Dedifferentiated amniotic fluid mesenchymal stem cell (primary cell): ENCODE measurements around the gene RPS6KA6.
"Not testable (repeated sequence)": the region's sequence is repeated elsewhere in the genome, so short reads cannot be mapped to it uniquely, and the experiment has no call there.

Source experiments
- DNase-seq: peaks from one replicate; pipeline ENCODE4 v3.0.0-alpha.2; 2016; ENCODE audit errors: extremely low spot score

The RPS6KA6 gene

GRCh38 chrX:84162401-84162800 lies 25.6 kb downstream of the RPS6KA6 start:
- DNase-seq = no peak

- no peak for DNase-seq
Observed at GRCh38 chrX:84161641-84162040, 26.4 kb downstream of the RPS6KA6 start.

- no peak for DNase-seq
Observed at GRCh38 chrX:84160736-84161135, 27.3 kb downstream of the RPS6KA6 start.

- DNase-seq = no peak
Observed at GRCh38 chrX:84156821-84157220, 31.2 kb downstream of the RPS6KA6 start.

- DNase-seq = no peak
Observed at GRCh38 chrX:84155938-84156337, 32.1 kb downstream of the RPS6KA6 start.

- DNase-seq = no peak
Observed at GRCh38 chrX:84153538-84153937, 34.5 kb downstream of the RPS6KA6 start.

- no peak for DNase-seq
Observed at GRCh38 chrX:84144991-84145390, 43.0 kb downstream of the RPS6KA6 start.

- DNase-seq = no peak
Observed at GRCh38 chrX:84144281-84144680, 43.7 kb downstream of the RPS6KA6 start.

- no peak for DNase-seq
Observed at GRCh38 chrX:84133023-84133422, 55.0 kb downstream of the RPS6KA6 start.

- DNase-seq = no peak
Observed at GRCh38 chrX:84123585-84123984, 64.4 kb downstream of the RPS6KA6 start.

GRCh38 chrX:84118769-84119168 lies 69.2 kb downstream of the RPS6KA6 start:
- DNase-seq = no peak

GRCh38 chrX:84118315-84118714 lies 69.7 kb downstream of the RPS6KA6 start:
- no peak for DNase-seq

- DNase-seq = no peak
Observed at GRCh38 chrX:84108584-84108983, 79.4 kb downstream of the RPS6KA6 start.

GRCh38 chrX:84099120-84099519 lies 88.9 kb downstream of the RPS6KA6 start:
- DNase-seq = no peak

GRCh38 chrX:84079479-84080197 lies 108.4 kb downstream of the RPS6KA6 start:
- DNase-seq = not testable (repeated sequence)

- DNase-seq = no peak
Observed at GRCh38 chrX:84078991-84079390, 109.0 kb downstream of the RPS6KA6 start.

GRCh38 chrX:84064814-84065213 lies 123.2 kb downstream of the RPS6KA6 start:
- DNase-seq = no peak

- no peak for DNase-seq
Observed at GRCh38 chrX:84064164-84064563, 123.8 kb downstream of the RPS6KA6 start.

- DNase-seq = no peak
Observed at GRCh38 chrX:84047339-84047738, 140.7 kb downstream of the RPS6KA6 start.

GRCh38 chrX:84046403-84046984 lies 141.5 kb downstream of the RPS6KA6 start:
- DNase-seq = no peak

- DNase-seq = no peak
Observed at GRCh38 chrX:84044051-84044450, 143.9 kb downstream of the RPS6KA6 start.
